Heart right ventricle (tissue), 16 donors: Measurements from ENCODE around the gene DNAAF8. TPM values are rescaled to one million over a fixed set of nuclear protein-coding genes. Genes with fewer than 3 reads are reported as not detected.
"Not testable (repeated sequence)": the region's sequence is repeated elsewhere in the genome, so short reads cannot be mapped to it uniquely, and the experiment has no call there.

Source experiments
- ATAC-seq, 8 donors: fragments of 200-7000 bp; cut with Tn5 transposase; one replicate each; pipeline ENCODE4 v1.9.1; 2020; ENCODE audit warnings: mild to moderate bottlenecking in 8 of 8, moderate library complexity in 8 of 8, moderate number of reproducible peaks in 1 of 8
- DNase-seq, 2 donors: peaks; one replicate each; pipeline ENCODE4 v3.0.0-alpha.2; 2020
- H3K27ac ChIP-seq, 10 donors: fragments of 200-600 bp; sonication (generic) in 2 of 10; one replicate each; pipeline versions ENCODE4 v1.5.0 to v1.8.0; 2020 to 2022; ENCODE audit warnings: mild to moderate bottlenecking in 3 of 10
- H3K27me3 ChIP-seq, 7 donors: fragments of 200-600 bp; one replicate each; pipeline ENCODE4 v1.8.0; 2021 to 2022; ENCODE audit warnings: mild to moderate bottlenecking in 2 of 7
- H3K36me3 ChIP-seq, 9 donors: fragments of 200-600 bp; sonication (generic) in 1 of 9; one replicate each; pipeline versions ENCODE4 v1.5.0 to v1.8.0; 2020 to 2022; ENCODE audit warnings: mild to moderate bottlenecking in 2 of 9
- H3K4me1 ChIP-seq, 9 donors: fragments of 200-600 bp; sonication (generic) in 1 of 9; one replicate each; pipeline versions ENCODE4 v1.5.0 to v1.8.0; 2020 to 2022; ENCODE audit warnings: mild to moderate bottlenecking in 4 of 9
- H3K4me3 ChIP-seq, 10 donors: fragments of 200-600 bp; sonication (generic) in 2 of 10; one replicate each; pipeline versions ENCODE4 v1.5.0 to v1.8.0; 2020 to 2022; ENCODE audit warnings: mild to moderate bottlenecking in 7 of 10, moderate library complexity in 2 of 10
- H3K9me3 ChIP-seq, 11 donors: fragments of 200-600 bp in 10 of 11; sonication (generic) in 2 of 11; one replicate each; pipeline versions ENCODE4 v1.5.0 to v1.8.0; 2013 to 2022; ENCODE audit warnings: mild to moderate bottlenecking in 2 of 11, control low read depth in 1 of 11, moderate library complexity in 1 of 11
- WGBS, 2 donors: extraction: QIAGEN DNeasy Blood & Tissue Kit; methylation state at CpG; one replicate each; pipeline ENCODE4 v1.1.7; 2013; ENCODE audit warnings: inconsistent platforms in 1 of 2; 5-methylcytosine and 5-hydroxymethylcytosine counted together
- intact Hi-C, 10 donors: fragments of 100-400 bp; cut with DNase I; formaldehyde crosslinking; loops; one replicate each; pipeline versions ENCODE4 v1.11.1 to v1.14.2; 2022
- polyA plus RNA-seq, 2 donors: library from polyadenylated mRNA; stranded (reverse); fragments of 200-250 nt; gene quantifications; one replicate each; pipeline ENCODE4 v1.2.3, GENCODE V29; 2013
- total RNA-seq, 10 donors: library from RNA; stranded (reverse); fragmentation: NEBNext Ultra II Directional in 3 of 10; extraction: Animal tissue kit (Norgen Biotek cat#: 25700) in 3 of 10; gene quantifications; one replicate each; pipeline versions ENCODE4 v1.2.1 to v1.2.4, GENCODE V29; 2021 to 2023
- TF ChIP-seq, protein P1 (sequence below), 9 donors: fragments of 200-600 bp; sonication (generic) in 2 of 9; IDR thresholded peaks; one replicate each; pipeline versions ENCODE4 v1.5.0 to v1.8.0; 2021 to 2022; ENCODE audit warnings: antibody characterized with exemption in 9 of 9, mild to moderate bottlenecking in 5 of 9, moderate library complexity in 1 of 9
- donor health status: Arrhythmogenic right ventricular cardiomyopathy.
- donor health status: ischemic (EF 13 %, LVEDD 7.1; RV severe dilation, severe dysfunction).
- donor health status: healthy with polysubstance abuse.
- donor health status: DM: no; HTN: yes; CAD: no.
- donor health status: DM: no; HTN: no; CAD: no.
- donor health status: ischemic (EF 25% LVEDD 6.9; RV normal size, moderate dysfunction).
- donor health status: ischemic (EF 25% LVEDD 5.7; RV mildly dilated, moderate dysfunction).
- donor health status: healthy.
- donor health status: DM: yes; HTN: yes; CAD: no.
- donor health status: Ischemic cardiomyopathy.
- donor health status: ischemic (EF 35%, LVEDD 5.7; RV mildly dilated, moderate dysfunction).
- donor health status: nonischemic (EF 11% LVEDD 7.7; RV severe dilation, severe dysfunction).
- donor health status: DM: yes; HTN: yes; CAD: no.
- donor health status: PGD.
- donor health status: ischemic (EF 29% LVEDD 5.4; RV normal size, mild dysfunction).
- donor health status: nonischemic (EF 23%, LVEDD 6.1; RV moderate dilation, normal function).

The DNAAF8 gene
- total and polyA plus RNA-seq, 12 donors = 0.32 to 1.9 (median 1.1) TPM; not detected in 2

DNA sequence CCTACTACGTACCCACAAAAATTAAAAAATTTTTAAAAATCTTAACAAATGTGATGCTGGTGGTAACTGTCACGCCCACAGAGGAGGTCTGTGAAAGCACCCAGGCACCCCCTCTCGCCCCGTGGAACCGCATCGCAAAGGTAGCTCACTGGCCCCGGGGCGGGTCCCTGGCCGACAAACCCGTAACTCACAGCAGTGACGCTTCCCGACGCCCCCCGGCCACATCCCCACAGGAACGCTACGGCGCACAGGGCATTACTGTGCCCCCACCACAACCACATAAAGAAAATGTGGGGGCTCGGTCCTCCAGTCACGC lies 632 bp upstream of the DNAAF8 start:
- H3K36me3 ChIP-seq = peaks cover 0 to 32% (median 8%) of the 10 kb centered on the region in 9 donors
- ATAC-seq = peak in 1 of 8 donors; percentile 1
- WGBS, 2 donors = 1% methylated on average over 19 of the region's 19 CpGs
- H3K9me3 ChIP-seq = no peaks in the 10 kb centered on the region
- H3K4me3 ChIP-seq = peak overlapping the region; percentile 77 to 99 (median 93)
- H3K4me1 ChIP-seq = peaks cover 2 to 20% (median 15%) of the 10 kb centered on the region in 9 donors
- H3K27ac ChIP-seq = peak overlapping the region in 9 of 10 donors; percentile 66 to 85 (median 80)
- TF ChIP-seq, protein P1, sequence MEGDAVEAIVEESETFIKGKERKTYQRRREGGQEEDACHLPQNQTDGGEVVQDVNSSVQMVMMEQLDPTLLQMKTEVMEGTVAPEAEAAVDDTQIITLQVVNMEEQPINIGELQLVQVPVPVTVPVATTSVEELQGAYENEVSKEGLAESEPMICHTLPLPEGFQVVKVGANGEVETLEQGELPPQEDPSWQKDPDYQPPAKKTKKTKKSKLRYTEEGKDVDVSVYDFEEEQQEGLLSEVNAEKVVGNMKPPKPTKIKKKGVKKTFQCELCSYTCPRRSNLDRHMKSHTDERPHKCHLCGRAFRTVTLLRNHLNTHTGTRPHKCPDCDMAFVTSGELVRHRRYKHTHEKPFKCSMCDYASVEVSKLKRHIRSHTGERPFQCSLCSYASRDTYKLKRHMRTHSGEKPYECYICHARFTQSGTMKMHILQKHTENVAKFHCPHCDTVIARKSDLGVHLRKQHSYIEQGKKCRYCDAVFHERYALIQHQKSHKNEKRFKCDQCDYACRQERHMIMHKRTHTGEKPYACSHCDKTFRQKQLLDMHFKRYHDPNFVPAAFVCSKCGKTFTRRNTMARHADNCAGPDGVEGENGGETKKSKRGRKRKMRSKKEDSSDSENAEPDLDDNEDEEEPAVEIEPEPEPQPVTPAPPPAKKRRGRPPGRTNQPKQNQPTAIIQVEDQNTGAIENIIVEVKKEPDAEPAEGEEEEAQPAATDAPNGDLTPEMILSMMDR (IDR thresholded peaks at IDR 0.05) = no peak
- intact Hi-C loops = loop anchor here in 2 of 10 donors (5.0 to 10.0 kb wide), 2 partner anchors 34 to 221 kb away; partner anchors contain the start of genes SEC14L5 (in 1 of the 2) and ZNF500 (in 1 of the 2)
- no peak for DNase-seq
- H3K27me3 ChIP-seq = no peaks in the 10 kb centered on the region

- Histone ChIP-seq H3K4me3 (peak overlapping the region; percentile 77 to 99 (median 93)), H3K27ac (peak overlapping the region in 9 of 10 donors; percentile 52 to 85 (median 80)), H3K4me1 (peaks cover 2 to 20% (median 15%) of the 10 kb centered on the region in 9 donors), H3K27me3 (no peaks in the 10 kb centered on the region), H3K36me3 (peaks cover 0 to 19% (median 0%) of the 10 kb centered on the region in 9 donors), H3K9me3 (no peaks in the 10 kb centered on the region)
- ATAC-seq (peak; percentile 80 to 94 (median 88)), DNase-seq (peak; percentile 90 to 92)
- TF ChIP-seq, protein P1 (IDR thresholded peaks at IDR 0.05) = no peak
- intact Hi-C loops = loop anchor here in 3 of 10 donors (5.0 to 10.0 kb wide), 3 partner anchors 32 to 220 kb away; partner anchors contain the start of genes SEC14L5 (in 1 of the 3), SMIM22 (in 1 of the 3) and ZNF500 (in 1 of the 3)
- 8% methylated on average over 38 of the region's 38 CpGs for WGBS, 2 donors
Observed at GRCh38 chr16:4734730-4735535, 596 bp downstream of the DNAAF8 start.

DNA sequence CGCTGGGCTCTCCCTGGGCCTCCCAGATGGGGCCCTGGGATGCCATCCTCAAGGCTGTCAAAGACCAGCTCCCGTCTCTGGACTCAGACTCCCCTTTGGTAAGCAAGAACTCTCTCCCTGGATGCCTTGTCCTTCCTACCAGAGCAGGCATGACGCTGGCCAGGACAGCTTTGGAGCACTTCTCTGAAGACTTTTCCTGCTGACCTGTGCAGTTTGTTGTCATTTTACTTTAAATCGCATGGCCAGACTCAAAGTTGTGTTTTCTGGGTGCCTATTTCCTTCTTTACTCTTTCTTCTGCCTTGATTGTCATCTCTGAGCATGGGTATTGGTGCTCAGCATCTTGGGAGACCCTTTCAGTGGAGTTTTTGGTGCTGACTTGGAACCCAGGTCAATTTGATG lies 2.2 kb downstream of the DNAAF8 start:
- intact Hi-C loops = loop anchor here in 2 of 10 donors (5.0 to 10.0 kb wide), 2 partner anchors 61 to 218 kb away; partner anchors contain the start of genes SEC14L5 (in 1 of the 2) and SMIM22 (in 1 of the 2)
- H3K36me3 ChIP-seq = peaks cover 0 to 3% (median 0%) of the 10 kb centered on the region in 9 donors
- H3K9me3 ChIP-seq = no peaks in the 10 kb centered on the region
- no peak for DNase-seq
- TF ChIP-seq, protein P1 (IDR thresholded peaks at IDR 0.05) = no peak
- no peak for ATAC-seq
- no peaks in the 10 kb centered on the region for H3K27me3 ChIP-seq
- WGBS, 2 donors = 90 to 92% methylated on average over 4 of the region's 4 CpGs
- no peak overlapping the region for H3K4me3 ChIP-seq
- H3K27ac ChIP-seq = no peak overlapping the region
- H3K4me1 ChIP-seq = peaks cover 2 to 20% (median 15%) of the 10 kb centered on the region in 9 donors

DNA sequence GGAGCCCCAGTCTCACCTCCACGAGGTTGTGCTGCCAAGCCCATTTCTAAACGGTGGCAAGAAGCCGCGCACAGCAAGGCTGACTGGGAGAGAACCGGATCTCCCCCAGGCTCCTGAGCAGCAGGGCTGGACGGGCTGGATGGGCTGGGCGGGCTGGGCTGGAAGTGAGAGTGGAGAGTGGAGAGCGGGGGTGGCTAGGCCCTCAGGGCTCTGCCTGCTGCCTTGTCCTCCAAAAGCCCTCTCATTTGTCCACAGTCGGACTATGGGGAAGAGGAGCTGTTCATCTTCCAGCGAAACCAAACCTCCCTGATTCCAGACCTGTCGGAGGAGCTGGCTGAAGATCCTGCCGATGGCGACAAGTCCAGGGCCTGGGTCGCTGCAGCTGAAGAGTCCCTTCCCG lies 3.2 kb downstream of the DNAAF8 start:
- TF ChIP-seq, protein P1 (IDR thresholded peaks at IDR 0.05) = no peak
- H3K4me1 ChIP-seq = peaks cover 2 to 20% (median 16%) of the 10 kb centered on the region in 9 donors
- DNase-seq (no peak), ATAC-seq (no peak)
- H3K27me3 ChIP-seq = no peaks in the 10 kb centered on the region
- H3K9me3 ChIP-seq = no peaks in the 10 kb centered on the region
- H3K27ac ChIP-seq = no peak overlapping the region
- no peaks in the 10 kb centered on the region for H3K36me3 ChIP-seq
- H3K4me3 ChIP-seq = no peak overlapping the region
- intact Hi-C loops = loop anchor here in 2 of 10 donors (5.0 to 10.0 kb wide), 2 partner anchors 60 to 217 kb away; partner anchors contain the start of genes SEC14L5 (in 1 of the 2) and SMIM22 (in 1 of the 2)
- 75 to 84% methylated on average over 15 of the region's 15 CpGs for WGBS, 2 donors

- ATAC-seq, DNase-seq, H3K9me3 ChIP-seq, H3K36me3 ChIP-seq, H3K27ac ChIP-seq, H3K27me3 ChIP-seq, H3K4me3 ChIP-seq: not testable (repeated sequence)
- 85% methylated on average over 5 of the region's 5 CpGs for WGBS, 2 donors
- intact Hi-C loops = loop anchor here in 2 of 10 donors (5.0 to 10.0 kb wide), 2 partner anchors 59 to 216 kb away; partner anchors contain the start of genes SEC14L5 (in 1 of the 2) and SMIM22 (in 1 of the 2)
- peaks cover 6 to 21% (median 12%) of the 10 kb centered on the region in 9 donors for H3K4me1 ChIP-seq
Observed at GRCh38 chr16:4738370-4738769, 4.0 kb downstream of the DNAAF8 start.
